Erythroblast (primary cell): Measurements from ENCODE around the gene PGLYRP3.

Experiments
- DNase-seq, 2 experiments: peaks; one replicate each; lab custom pipeline; 2025; lab: John Stamatoyannopoulos, UW
- GATA1 ChIP-seq: IDR thresholded peaks from 2 replicates; pipeline ENCODE4 v1.6.1; 2011; ENCODE audit warnings: low read depth, mild to moderate bottlenecking, control low read depth, low read length, moderate library complexity
- POLR2A ChIP-seq: IDR thresholded peaks from 2 replicates; pipeline ENCODE4 v1.6.1; 2011; ENCODE audit warnings: mild to moderate bottlenecking, low read length

The PGLYRP3 gene

DNA sequence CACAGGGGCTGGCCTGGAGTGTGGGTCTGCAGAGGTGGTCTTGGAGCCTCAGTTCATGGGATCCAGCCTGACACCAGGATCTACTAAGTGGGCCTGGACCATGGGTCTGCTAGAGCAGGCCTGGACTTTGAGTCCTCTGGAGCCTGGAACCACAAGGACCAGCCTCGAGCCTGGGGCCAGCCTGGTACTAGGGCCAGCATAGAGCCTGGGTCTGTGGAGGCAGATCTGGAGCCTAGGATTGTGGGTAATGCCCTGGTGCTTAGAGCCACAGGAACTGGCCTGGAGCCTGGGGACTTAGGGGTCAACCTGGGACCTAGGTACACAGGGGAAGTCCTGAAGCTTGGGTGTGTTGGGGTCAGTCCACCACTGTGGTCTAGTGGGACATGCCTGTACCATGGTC, 40.6 kb downstream of the PGLYRP3 start:
- DNase-seq: no peak

DNA sequence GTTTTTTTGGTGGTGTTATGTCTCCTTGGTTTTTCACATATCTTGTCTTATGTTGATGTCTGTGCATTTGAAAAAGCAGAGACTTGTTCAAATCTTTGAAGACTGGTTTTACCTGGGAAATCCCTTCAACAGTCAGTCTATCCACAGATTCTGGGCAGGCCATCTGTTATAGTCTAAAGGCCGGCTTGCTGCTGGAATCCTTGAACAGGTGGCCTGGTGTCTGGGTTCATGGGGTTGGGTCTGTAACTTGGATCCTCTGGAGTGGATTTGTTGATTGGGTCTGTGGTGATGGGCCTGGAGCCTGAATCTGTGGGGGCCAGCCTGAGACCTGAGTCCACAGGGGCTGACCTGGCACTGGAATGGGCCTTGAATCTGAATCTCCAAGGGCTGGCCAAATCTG, 41.0 kb downstream of the PGLYRP3 start:
- DNase-seq: no peak
- no peak for TF ChIP-seq POLR2A
- no peak for TF ChIP-seq GATA1

More for the DNA sequence above, 40.6 kb downstream of the PGLYRP3 start:
- TF ChIP-seq GATA1 (no peak), POLR2A (no peak)

DNA sequence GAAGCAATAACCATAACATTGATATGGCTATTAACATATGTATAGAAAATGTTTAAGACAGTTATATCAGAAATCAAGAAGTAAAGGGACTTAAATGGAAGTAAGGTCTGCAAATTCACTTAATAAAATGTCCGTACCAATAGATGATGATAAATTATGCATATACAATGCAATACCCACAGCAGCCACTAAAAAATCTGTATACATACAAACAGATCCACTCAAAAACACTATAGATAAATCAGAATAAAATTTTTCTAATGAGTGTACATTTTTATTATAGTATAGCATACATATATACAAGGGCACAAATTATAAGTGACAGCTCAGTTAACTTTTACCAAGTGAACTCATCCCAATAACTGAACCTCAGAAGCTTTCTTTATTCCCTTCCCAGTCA, 47.3 kb downstream of the PGLYRP3 start:
- DNase-seq: no peak
- no peak for TF ChIP-seq GATA1
- TF ChIP-seq POLR2A: no peak

DNA sequence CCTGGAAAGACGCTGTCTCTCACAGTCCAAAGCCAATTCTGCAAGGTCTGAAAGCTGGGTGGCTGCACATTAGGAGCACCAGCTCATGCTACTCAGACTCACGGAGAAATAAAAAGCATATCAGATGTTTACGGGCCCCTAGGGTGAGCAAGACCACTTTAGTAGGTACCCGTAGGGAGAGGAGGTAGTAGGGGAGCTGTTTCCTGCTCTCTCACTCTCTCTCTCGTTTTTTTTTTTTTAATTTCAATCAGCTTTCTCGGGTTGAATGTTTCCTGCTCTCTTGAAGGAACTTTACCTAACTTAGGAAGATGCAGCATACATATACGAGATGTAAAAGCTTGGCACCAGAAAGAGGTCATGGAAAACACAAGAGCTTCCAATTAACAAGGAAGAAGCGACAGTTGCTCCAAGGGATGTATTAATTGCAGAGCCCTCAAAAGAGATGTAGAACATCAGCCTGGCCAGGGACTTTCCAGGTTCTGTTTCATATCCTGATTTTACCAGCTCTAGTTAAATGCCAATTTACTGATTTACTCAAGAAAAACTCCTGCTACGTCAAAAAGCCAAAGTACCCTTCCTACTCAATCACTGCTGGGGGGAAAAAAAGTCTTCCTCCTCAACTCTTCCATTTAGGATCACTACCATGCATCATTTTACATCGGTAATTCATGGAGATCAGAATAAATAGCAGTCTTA, 50.1 kb downstream of the PGLYRP3 start:
- DNase-seq: no peak
- TF ChIP-seq GATA1: no peak
- no peak for TF ChIP-seq POLR2A

DNA sequence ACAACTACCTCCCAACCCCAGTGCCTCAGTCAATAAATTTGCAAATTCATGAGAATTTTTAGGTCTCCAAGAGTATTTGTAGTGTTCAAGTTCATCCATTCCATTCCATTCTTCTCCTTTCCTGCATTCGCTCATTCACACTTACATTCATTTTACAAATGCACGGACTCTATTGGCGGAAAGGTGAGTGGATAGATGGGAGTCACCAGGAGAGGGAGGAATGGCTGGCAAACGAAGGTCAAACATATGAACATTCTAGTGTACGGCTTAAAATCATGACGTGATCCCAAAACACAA, 50.7 kb downstream of the PGLYRP3 start:
- TF ChIP-seq GATA1 (no peak), POLR2A (no peak)
- no peak for DNase-seq

DNA sequence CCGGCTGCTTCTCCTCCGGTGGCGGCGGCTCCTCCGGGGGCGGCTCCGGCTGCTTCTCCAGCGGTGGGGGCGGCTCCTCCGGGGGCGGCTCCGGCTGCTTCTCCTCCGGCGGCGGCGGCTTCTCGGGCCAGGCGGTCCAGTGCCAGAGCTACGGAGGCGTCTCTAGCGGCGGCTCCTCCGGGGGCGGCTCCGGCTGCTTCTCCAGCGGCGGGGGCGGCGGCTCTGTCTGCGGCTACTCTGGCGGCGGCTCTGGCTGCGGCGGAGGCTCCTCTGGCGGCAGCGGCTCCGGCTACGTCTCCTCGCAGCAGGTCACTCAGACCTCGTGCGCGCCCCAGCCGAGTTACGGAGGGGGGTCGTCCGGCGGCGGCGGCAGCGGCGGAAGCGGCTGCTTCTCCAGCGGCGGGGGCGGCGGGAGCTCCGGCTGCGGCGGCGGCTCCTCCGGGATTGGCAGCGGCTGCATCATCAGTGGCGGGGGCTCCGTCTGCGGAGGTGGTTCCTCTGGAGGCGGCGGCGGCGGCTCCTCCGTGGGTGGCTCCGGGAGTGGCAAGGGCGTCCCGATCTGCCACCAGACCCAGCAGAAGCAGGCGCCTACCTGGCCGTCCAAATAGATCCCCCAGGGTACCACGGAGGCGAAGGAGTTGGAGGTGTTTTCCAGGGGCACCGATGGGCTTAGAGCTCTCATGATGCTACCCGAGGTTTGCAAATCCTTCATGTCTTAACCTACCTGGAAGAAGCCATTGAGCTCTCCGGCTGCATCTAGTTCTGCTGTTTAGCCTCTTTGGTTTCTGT, 51.3 kb downstream of the PGLYRP3 start:
- TF ChIP-seq GATA1: no peak
- TF ChIP-seq POLR2A: no peak
- no peak for DNase-seq

DNA sequence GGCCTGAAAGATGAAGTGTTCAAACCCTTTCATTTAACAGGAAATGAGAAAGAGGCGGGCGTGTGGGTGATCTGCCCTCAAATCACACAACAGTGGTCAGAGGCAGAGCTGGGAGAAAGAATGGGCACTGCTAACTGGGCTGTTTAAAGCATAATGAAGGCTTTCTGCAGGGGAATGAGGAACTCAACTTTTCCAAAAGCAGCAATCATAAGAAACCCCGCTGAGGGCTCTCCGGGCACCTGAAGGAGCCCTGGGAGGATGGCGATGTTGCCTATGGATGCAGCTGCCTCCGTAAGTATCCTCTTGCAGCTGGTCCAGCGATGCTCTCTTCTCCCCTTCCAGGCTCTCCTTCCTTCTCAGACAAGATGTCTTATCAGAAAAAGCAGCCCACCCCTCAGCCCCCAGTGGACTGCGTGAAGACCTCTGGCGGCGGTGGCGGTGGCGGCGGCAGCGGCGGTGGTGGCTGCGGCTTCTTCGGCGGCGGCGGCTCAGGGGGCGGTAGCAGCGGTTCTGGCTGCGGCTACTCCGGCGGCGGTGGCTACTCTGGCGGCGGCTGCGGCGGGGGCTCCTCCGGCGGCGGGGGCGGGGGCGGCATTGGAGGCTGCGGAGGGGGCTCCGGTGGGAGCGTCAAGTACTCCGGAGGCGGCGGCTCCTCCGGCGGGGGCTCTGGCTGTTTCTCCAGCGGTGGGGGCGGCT, 52.0 kb downstream of the PGLYRP3 start:
- DNase-seq: no peak

DNA sequence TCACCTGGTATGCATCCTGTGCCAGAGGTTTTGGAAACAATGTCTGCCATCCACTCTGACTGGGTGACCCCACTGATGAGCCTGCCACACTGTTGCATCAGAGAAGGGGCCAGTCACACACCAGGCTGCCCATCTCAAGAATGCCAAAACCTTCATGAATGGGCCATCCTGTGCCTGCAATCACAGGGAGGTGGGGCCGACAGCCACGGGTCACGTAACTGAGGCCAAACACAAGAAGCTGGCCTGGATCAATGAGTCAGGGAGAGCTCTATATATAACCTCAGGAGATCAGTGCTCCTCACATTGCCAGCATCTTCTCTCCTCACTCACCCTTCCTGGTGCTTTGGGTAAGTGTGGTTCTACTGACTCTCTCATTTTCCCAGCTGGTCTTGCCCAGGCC, 53.4 kb downstream of the PGLYRP3 start, which contains the start of gene LORICRIN:
Gene LORICRIN, plus strand, starts transcription at position 301 of the 400 bp plus-strand sequence. CDS start 1,263 bp downstream, outside the sequence.
- no peak for DNase-seq
- TF ChIP-seq GATA1: no peak
- TF ChIP-seq POLR2A: no peak

More for the DNA sequence above, 52.0 kb downstream of the PGLYRP3 start:
- TF ChIP-seq POLR2A: no peak
- TF ChIP-seq GATA1: no peak

DNA sequence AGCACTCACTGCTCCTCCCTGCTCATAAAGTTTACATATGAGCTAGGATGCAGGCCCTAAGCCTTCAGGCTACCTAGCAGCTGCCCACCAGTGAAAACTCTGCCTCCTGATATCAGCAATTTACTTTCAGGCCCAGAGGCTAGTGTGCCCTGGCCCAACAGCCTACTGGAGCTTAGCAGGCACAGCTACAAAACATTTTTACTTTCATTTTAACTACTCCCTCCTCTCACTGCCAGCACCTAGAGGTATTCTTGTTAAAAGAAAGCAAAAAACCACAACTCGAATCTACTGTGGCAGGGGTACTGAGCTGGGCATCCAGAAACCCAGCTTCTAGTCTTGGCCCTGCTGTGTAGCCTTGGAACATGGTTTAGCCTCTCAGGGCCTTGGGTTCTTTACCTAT, 59.1 kb downstream of the PGLYRP3 start:
- DNase-seq: no peak
- TF ChIP-seq POLR2A (no peak), GATA1 (no peak)

DNA sequence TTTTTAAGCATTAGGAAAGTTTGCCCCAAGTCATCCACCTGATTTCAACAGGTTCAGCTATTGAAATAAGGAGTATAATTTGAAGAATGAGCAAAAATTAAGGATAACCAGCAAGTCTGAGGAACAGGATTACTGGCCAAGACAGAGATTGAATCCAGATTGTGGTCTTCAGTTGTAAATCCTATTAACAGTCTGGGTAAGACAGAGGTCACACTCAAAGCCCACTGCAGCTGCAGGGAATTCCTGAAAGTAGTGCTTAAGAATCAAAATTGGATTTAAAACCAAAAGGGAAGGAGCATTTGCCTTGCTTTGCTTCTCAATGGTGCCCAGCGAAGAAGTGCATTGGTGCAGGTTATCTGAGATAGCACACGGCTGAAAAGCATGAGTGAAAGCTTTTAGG, 59.7 kb downstream of the PGLYRP3 start:
- DNase-seq: no peak
- TF ChIP-seq GATA1 (no peak), POLR2A (no peak)

DNA sequence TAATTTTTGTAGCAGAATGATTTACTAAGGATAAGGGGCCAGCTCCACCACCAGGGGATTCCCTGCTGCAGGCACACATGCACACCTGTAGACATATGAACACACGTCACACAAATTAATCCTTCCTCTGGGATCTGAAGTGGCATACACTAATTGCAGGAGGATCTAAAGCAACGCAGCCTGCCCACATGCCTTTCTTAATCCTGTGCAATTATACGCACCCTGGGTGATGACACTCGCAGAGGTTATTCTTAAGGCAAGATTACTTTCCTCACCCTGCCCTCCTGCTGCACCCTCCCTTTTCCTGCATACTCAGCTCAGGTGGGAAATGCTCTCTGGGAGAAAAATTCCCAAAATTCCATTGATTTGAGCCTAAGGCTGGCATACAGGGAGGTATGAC, 60.8 kb downstream of the PGLYRP3 start:
- no peak for DNase-seq
- TF ChIP-seq GATA1 (no peak), POLR2A (no peak)

DNA sequence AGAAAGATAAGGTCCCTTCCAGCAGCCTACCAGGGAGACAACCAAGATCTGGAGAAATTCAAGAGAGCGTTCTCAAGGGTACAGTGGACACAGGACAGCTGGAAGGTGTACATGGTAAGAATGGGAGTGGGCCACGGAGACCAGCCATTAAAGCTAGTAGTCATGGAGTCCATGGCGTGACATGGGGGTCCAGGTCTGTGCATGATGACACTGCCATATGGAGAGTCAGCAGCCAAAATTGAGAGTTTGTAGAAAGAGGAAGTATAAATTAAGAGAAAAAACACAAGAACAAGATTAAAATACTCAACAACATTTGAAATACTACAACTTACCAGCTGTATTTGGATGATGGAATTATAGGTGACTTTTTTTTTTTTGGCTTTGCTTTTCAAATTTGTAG, 61.2 kb downstream of the PGLYRP3 start:
- DNase-seq: no peak
- TF ChIP-seq POLR2A (no peak), GATA1 (no peak)

DNA sequence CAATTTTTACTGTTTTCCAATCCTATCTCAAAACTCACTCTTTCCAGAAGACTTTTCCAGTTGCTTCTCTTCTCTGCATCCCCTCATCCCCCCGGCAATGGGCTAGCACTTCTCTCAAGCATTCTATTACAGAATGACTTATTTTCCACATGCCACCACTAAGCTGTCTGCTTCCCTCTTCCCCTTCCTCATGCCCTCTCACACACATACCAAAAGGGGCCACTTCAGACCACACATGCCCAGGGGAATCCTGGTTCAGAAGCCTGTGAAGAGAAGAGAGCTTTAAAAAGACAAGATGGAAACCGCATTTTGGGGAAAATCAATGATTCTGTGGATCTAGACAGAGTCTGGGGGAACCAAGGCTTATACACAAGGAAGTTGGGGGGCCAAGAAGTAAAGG, 61.7 kb downstream of the PGLYRP3 start:
- TF ChIP-seq GATA1: no peak
- no peak for TF ChIP-seq POLR2A
- no peak for DNase-seq

DNA sequence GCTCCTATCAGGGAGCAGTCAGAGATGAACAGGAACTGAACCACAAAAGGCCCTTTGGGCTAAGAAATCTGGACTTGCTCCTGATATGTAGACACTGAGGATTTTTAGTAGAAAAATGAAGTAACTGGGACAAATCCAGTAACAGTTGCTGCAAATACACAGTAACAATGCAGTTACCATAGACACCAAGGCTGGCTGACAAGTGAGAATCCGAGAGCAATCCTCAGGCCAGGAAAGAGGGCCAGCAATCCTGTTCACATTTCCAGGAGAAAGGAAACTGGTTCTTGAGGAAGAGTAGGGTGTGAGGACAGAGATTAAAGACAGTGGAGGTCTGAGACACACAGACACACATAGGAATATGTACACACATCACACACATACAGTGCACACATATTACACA, 62.6 kb downstream of the PGLYRP3 start:
- no peak for TF ChIP-seq POLR2A
- no peak for TF ChIP-seq GATA1
- no peak for DNase-seq
